ENCODE data around the gene CPA1.

DNA sequence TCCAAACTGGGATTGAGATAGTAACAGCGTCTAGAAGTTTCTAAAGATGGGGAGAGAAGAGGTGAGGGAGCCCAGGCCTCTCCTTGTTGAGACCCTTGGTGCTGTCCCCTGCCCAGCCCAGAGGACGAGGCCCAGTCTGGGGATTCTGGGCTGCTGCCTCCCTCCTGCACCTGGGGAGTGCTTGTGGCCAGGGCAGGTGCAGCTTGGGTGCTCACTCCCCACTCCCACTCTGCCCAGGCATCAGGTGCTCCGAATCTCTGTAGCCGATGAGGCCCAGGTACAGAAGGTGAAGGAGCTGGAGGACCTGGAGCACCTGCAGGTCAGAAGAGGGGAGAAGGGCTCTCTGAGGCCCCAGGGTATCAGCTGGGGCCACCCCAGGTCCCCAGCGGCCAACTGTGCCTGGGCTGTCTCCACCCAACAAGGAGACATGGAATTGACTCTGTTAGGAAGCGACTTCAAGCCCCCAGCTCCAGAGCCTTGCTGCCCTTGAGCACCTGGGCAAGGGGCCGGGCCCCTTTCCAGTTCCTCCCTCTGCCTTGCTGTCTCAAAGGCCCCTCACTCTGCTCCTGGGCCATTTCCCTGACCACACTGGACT lies 664 bp downstream of the CPA1 start:
- TF ChIP-seq TBP (CRISPR knock-in tag; IDR thresholded peaks at IDR 0.05), result no peak
- no peak for TF ChIP-seq ZNF547 (CRISPR knock-in tag; IDR thresholded peaks at IDR 0.05)
- no peak for TF ChIP-seq POLR2A (IDR thresholded peaks at IDR 0.05; ENCODE audit: insufficient read depth in 1 of 2, low read depth in 2 of 2, low read length in 2 of 2)
- no peak for TF ChIP-seq FOXA1 (IDR thresholded peaks at IDR 0.05)
- TF ChIP-seq FOXA1 (CRISPR knock-in tag; IDR thresholded peaks at IDR 0.05), result no peak
- TF ChIP-seq KLF11 (CRISPR knock-in tag; IDR thresholded peaks at IDR 0.05), result no peak
- TF ChIP-seq FOSL2 (CRISPR knock-in tag; IDR thresholded peaks at IDR 0.05), result no peak
- TF ChIP-seq ZNF335 (CRISPR knock-in tag; IDR thresholded peaks at IDR 0.05), result no peak
